A549 (cell line): ENCODE measurements around the gene NXPH3. TPM values are rescaled to one million over a fixed set of nuclear protein-coding genes. Genes with fewer than 3 reads are reported as not detected.

Experiments
- ATAC-seq, 2 experiments: fragments of 200-7000 bp in 1 of 2; fragments of >200 bp in 1 of 2; cut with Nextera tagmentation in 1 of 2; cut with Tn5 transposase in 1 of 2; 3 replicates each; pipeline versions ENCODE4 v1.8.0 to v1.9.1; 2018 to 2020; ENCODE audit warnings: mild to moderate bottlenecking in 1 of 2, moderate library complexity in 1 of 2
- CTCF ChIA-PET: fragments of 300-600 bp; sonication (Branson Sonifier 250); formaldehyde crosslinking; extraction: SDS; loops from one replicate; lab custom pipeline; 2021; ENCODE audit warnings: antibody characterized with exemption, inconsistent platforms; lab: Yijun Ruan, JAX
- POLR2A ChIA-PET: fragments of 350-600 bp; formaldehyde crosslinking; extraction: SDS; loops from one replicate; lab custom pipeline; 2021; ENCODE audit warnings: antibody characterized with exemption, inconsistent platforms; lab: Yijun Ruan, JAX
- DNase-seq, 2 experiments: peaks; one replicate each; pipeline versions ENCODE4 v3.0.0 to v3.0.0-alpha.2; 2011 to 2016; ENCODE audit warnings: low read depth in 1 of 2, low spot score in 1 of 2
- FAIRE-seq: peaks from 2 replicates; lab custom pipeline; 2011; peaks lifted over from hg19 to GRCh38; lab: Jason Lieb, UNC
- H3K27ac ChIP-seq, 2 experiments: fragments of >200 bp; sonication (Bioruptor Twin); formaldehyde crosslinking; 3 replicates each; pipeline ENCODE4 v1.5.1; 2016 to 2017
- H3K4me1 ChIP-seq: fragments of >200 bp; sonication (Bioruptor Twin); formaldehyde crosslinking; 3 replicates; pipeline ENCODE4 v1.6.1; 2016
- H3K4me2 ChIP-seq: fragments of >200 bp; sonication (Bioruptor Twin); formaldehyde crosslinking; 3 replicates; pipeline ENCODE4 v1.6.1; 2016
- H3K4me3 ChIP-seq: fragments of >200 bp; sonication (Bioruptor Twin); formaldehyde crosslinking; 3 replicates; pipeline ENCODE4 v1.5.1; 2016
- H3K9me3 ChIP-seq: fragments of >200 bp; sonication (Bioruptor Twin); formaldehyde crosslinking; 3 replicates; pipeline ENCODE4 v1.6.1; 2016
- BHLHE40 ChIP-seq: IDR thresholded peaks from 2 replicates; pipeline ENCODE4 v1.6.1; 2012; ENCODE audit warnings: low read depth, low read length, inconsistent platforms
- CBX2 ChIP-seq: fragments of 200-600 bp; sonication (generic); IDR thresholded peaks from 2 replicates; pipeline ENCODE4 v1.6.1; 2016; ENCODE audit warnings: low read depth, mild to moderate bottlenecking, borderline replicate concordance
- CBX8 ChIP-seq: fragments of 200-600 bp; sonication (generic); IDR thresholded peaks from 2 replicates; pipeline ENCODE4 v1.6.1; 2016
- CEBPB ChIP-seq, 2 experiments: fragments of >200 bp in 1 of 2; sonication (Bioruptor Twin) in 1 of 2; formaldehyde crosslinking in 1 of 2; IDR thresholded peaks; 2 replicates each; pipeline ENCODE4 v1.6.1; 2012 to 2016
- CHD2 ChIP-seq: fragments of 150-350 bp; IDR thresholded peaks from 2 replicates; pipeline ENCODE4 v1.6.1; 2014; ENCODE audit warnings: low read length; ENCODE audit not compliant: partially characterized antibody
- EP300 ChIP-seq, 2 experiments: fragments of >200 bp; sonication (Bioruptor Twin); formaldehyde crosslinking; IDR thresholded peaks; 2 replicates in 1 of 2; 3 replicates in 1 of 2; pipeline ENCODE4 v1.6.1; 2016 to 2017
- FOSL2 ChIP-seq, 2 experiments: fragments of 450-650 bp in 1 of 2; fragments of >200 bp in 1 of 2; sonication (Bioruptor Twin) in 1 of 2; formaldehyde crosslinking; IDR thresholded peaks; 2 replicates each; pipeline versions ENCODE4 v1.5.0 to v1.6.1; 2016 to 2020; ENCODE audit warnings: mild to moderate bottlenecking in 1 of 2, moderate library complexity in 1 of 2
- FOXS1 ChIP-seq: fragments of 250-450 bp; sonication (Bioruptor Pico); IDR thresholded peaks from 2 replicates; pipeline ENCODE4 v1.5.0; 2020; ENCODE audit warnings: mild to moderate bottlenecking, moderate library complexity
- HDAC2 ChIP-seq: fragments of 200-600 bp; sonication (generic); IDR thresholded peaks from 2 replicates; pipeline ENCODE4 v1.6.1; 2016
- JUNB ChIP-seq: fragments of >200 bp; sonication (Bioruptor Twin); formaldehyde crosslinking; IDR thresholded peaks from 2 replicates; pipeline ENCODE4 v1.6.1; 2016
- KDM1A ChIP-seq: fragments of 200-600 bp; sonication (generic); IDR thresholded peaks from 2 replicates; pipeline ENCODE4 v1.6.1; 2016; ENCODE audit warnings: low read depth, mild to moderate bottlenecking
- KDM5A ChIP-seq: fragments of 200-600 bp; sonication (generic); IDR thresholded peaks from 2 replicates; pipeline ENCODE4 v1.6.1; 2016; ENCODE audit warnings: antibody characterized with exemption, mild to moderate bottlenecking
- MAZ ChIP-seq: fragments of 150-350 bp; IDR thresholded peaks from 2 replicates; pipeline ENCODE4 v1.6.1; 2014; ENCODE audit warnings: antibody characterized with exemption, low read depth, low read length, borderline replicate concordance
- MYC ChIP-seq: IDR thresholded peaks from 2 replicates; pipeline ENCODE4 v1.6.1; 2012; ENCODE audit warnings: mild to moderate bottlenecking, inconsistent platforms, low read length, improper control_type of control experiment, borderline replicate concordance
- NR3C1 ChIP-seq: fragments of >200 bp; sonication (Bioruptor Twin); formaldehyde crosslinking; IDR thresholded peaks from 3 replicates; pipeline ENCODE4 v1.6.1; 2017
- PHF8 ChIP-seq: fragments of 200-600 bp; sonication (generic); IDR thresholded peaks from 2 replicates; pipeline ENCODE4 v1.6.1; 2016; ENCODE audit warnings: low read depth, mild to moderate bottlenecking, antibody characterized with exemption, moderate library complexity, borderline replicate concordance
- RAD21 ChIP-seq, 2 experiments: fragments of >200 bp in 1 of 2; sonication (Bioruptor Twin) in 1 of 2; formaldehyde crosslinking in 1 of 2; IDR thresholded peaks in 1 of 2; conservative IDR thresholded peaks in 1 of 2; 2 replicates in 1 of 2; 3 replicates in 1 of 2; pipeline ENCODE4 v1.6.1; 2012 to 2018; ENCODE audit warnings: inconsistent platforms in 1 of 2
- RARB ChIP-seq: fragments of 250-450 bp; sonication (Bioruptor Pico); IDR thresholded peaks from 2 replicates; pipeline ENCODE4 v1.8.0; 2021; ENCODE audit warnings: mild to moderate bottlenecking, moderate library complexity
- RFX5 ChIP-seq: fragments of 450-650 bp; IDR thresholded peaks from 2 replicates; pipeline ENCODE4 v1.7.1; 2014; ENCODE audit warnings: antibody characterized with exemption, mild to moderate bottlenecking, moderate library complexity
- RNF2 ChIP-seq: fragments of 200-600 bp; sonication (generic); IDR thresholded peaks from 2 replicates; pipeline ENCODE4 v1.6.1; 2016; ENCODE audit warnings: low read depth, mild to moderate bottlenecking, antibody characterized with exemption, moderate library complexity, borderline replicate concordance
- ZC3H11A ChIP-seq: fragments of 450-650 bp; IDR thresholded peaks from 2 replicates; pipeline ENCODE4 v1.6.1; 2014; ENCODE audit warnings: antibody characterized with exemption, mild to moderate bottlenecking
- WGBS: methylation state at CpG from one replicate; pipeline ENCODE4 v1.1.6; 2017; ENCODE audit errors: missing lambda C conversion rate; 5-methylcytosine and 5-hydroxymethylcytosine counted together
- polyA plus RNA-seq, 4 experiments: library from polyadenylated mRNA; depleted of rRNA in 3 of 4; stranded (reverse); fragments of >200 nt; fragmentation: RNase III in 1 of 4; extraction: RNeasy Plus Mini Kit Qiagen cat#74134 plus additional on column Dnase treatment in 1 of 4; gene quantifications; 2 replicates in 3 of 4; 3 replicates in 1 of 4; pipeline ENCODE4 v1.2.3, GENCODE V29; 2011 to 2017
- TF ChIP-seq, protein P1 (sequence below): fragments of >200 bp; sonication (Bioruptor Twin); formaldehyde crosslinking; IDR thresholded peaks from 3 replicates; pipeline ENCODE4 v1.6.1; 2016
- TF ChIP-seq, protein P2 (sequence below): fragments of >200 bp; sonication (Bioruptor Twin); formaldehyde crosslinking; IDR thresholded peaks from 2 replicates; pipeline ENCODE4 v1.6.1; 2016
- TF ChIP-seq, protein P3 (sequence below): fragments of 250-450 bp; sonication (Bioruptor Pico); IDR thresholded peaks from 2 replicates; pipeline ENCODE4 v1.5.0; 2021; ENCODE audit warnings: mild to moderate bottlenecking, moderate library complexity, borderline replicate concordance
- TF ChIP-seq, protein P4 (sequence below): fragments of 150-350 bp; IDR thresholded peaks from 2 replicates; pipeline ENCODE4 v1.6.1; 2014; ENCODE audit warnings: low read depth, mild to moderate bottlenecking, low read length
- TF ChIP-seq, protein P5 (sequence below): fragments of >200 bp; sonication (Bioruptor Twin); formaldehyde crosslinking; IDR thresholded peaks from 3 replicates; pipeline ENCODE4 v1.5.1; 2016

The NXPH3 gene
- polyA plus RNA-seq, 2 of the 4 experiments (the other 2 are of a cell fraction): 0.12 to 0.30 TPM

DNA sequence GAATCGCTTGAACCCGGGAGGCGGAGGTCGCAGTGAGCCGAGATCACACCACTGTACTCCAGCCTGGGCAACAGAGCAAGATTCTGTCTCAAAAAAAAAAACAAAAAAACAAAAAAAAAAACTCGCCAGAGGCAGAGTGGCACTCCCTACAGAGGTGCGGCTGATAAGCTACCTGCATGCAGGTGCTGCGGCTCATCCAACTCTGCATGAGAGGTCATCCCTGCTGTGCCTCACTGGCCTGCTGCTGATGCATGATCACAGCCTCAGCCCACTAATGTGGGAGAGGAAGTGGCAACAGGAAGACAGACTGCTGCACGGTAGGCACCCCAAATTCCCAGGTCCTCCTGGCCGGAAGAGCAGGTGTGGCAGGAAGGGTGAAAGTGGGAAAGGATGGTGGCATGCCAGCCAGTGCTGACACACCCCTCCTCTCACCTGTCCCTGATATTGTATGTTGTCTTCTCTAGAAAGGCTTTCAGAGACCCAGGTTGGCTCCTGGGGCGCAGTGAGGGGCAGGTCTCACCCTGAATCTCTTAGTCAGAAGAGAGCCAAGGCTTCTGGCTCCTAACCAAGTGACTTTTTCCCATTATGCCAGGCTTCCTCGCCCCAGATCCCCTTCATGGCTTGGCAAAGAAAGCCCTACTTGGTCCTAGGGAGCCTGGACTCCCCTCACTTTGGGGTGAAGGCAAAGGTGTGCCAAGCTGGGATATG, 11.8 kb downstream of the NXPH3 start:
- POLR2A ChIA-PET: no interaction called here
- 90% methylated on average over 12 of the region's 12 CpGs for WGBS
- Histone ChIP-seq H3K4me3 (no peak overlapping the region), H3K4me2 (no peak overlapping the region), H3K9me3 (no peaks in the 10 kb centered on the region)
- FAIRE-seq: no peak
- TF ChIP-seq FOXS1 (no peak), HDAC2 (no peak), RFX5 (no peak), RARB (CRISPR knock-in tag) (no peak), RAD21 (conservative IDR thresholded peaks at IDR 0.05 in 1 of 2, IDR thresholded peaks at IDR 0.05 in 1 of 2) (no peak), CBX2 (no peak), EP300 (IDR thresholded peaks at IDR 0.05) (no peak), CEBPB (IDR thresholded peaks at IDR 0.05) (no peak), FOSL2 (IDR thresholded peaks at IDR 0.05) (no peak), FOSL2 (CRISPR knock-in tag; IDR thresholded peaks at IDR 0.05) (no peak), JUNB (no peak), MAZ (no peak), KDM1A (no peak), PHF8 (no peak)
- TF ChIP-seq, protein P1, sequence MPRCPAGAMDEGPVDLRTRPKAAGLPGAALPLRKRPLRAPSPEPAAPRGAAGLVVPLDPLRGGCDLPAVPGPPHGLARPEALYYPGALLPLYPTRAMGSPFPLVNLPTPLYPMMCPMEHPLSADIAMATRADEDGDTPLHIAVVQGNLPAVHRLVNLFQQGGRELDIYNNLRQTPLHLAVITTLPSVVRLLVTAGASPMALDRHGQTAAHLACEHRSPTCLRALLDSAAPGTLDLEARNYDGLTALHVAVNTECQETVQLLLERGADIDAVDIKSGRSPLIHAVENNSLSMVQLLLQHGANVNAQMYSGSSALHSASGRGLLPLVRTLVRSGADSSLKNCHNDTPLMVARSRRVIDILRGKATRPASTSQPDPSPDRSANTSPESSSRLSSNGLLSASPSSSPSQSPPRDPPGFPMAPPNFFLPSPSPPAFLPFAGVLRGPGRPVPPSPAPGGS: no peak
- TF ChIP-seq, protein P2, sequence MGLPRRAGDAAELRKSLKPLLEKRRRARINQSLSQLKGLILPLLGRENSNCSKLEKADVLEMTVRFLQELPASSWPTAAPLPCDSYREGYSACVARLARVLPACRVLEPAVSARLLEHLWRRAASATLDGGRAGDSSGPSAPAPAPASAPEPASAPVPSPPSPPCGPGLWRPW: no peak
- TF ChIP-seq, protein P3, sequence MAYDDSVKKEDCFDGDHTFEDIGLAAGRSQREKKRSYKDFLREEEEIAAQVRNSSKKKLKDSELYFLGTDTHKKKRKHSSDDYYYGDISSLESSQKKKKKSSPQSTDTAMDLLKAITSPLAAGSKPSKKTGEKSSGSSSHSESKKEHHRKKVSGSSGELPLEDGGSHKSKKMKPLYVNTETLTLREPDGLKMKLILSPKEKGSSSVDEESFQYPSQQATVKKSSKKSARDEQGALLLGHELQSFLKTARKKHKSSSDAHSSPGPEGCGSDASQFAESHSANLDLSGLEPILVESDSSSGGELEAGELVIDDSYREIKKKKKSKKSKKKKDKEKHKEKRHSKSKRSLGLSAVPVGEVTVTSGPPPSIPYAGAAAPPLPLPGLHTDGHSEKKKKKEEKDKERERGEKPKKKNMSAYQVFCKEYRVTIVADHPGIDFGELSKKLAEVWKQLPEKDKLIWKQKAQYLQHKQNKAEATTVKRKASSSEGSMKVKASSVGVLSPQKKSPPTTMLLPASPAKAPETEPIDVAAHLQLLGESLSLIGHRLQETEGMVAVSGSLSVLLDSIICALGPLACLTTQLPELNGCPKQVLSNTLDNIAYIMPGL: no peak
- TF ChIP-seq, all 56 proteins: peak for 0
- H3K27ac ChIP-seq: no peak overlapping the region
- ATAC-seq (no peak), DNase-seq (no peak)
- CTCF ChIA-PET: interaction anchor here (0.5 to 40.8 kb wide), 9 partner anchors 12 to 202 kb away, joined by 3 to 2008 read pairs (median 6); partner anchors contain the start of genes NXPH3 and SLC35B1
- no peaks in the 10 kb centered on the region for H3K4me1 ChIP-seq

DNA sequence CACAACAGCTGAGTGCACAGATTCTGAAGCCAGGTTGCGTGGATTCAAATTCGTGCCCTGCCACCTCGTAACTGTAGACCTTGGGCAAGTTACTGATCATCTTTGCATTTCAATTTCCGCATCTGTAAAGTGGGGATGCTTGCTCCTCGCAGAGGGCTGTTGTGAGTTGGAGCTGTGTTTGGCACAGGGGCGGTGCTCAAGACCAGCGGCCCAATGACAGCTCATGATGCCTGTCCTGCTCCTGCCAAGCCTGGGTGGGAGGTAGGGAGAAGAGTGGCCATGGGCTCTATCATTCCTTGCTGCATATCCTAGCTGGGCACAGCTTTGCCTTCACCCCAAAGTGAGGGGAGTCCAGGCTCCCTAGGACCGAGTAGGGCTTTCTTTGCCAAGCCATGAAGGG, 12.6 kb downstream of the NXPH3 start:
- POLR2A ChIA-PET: no interaction called here
- Histone ChIP-seq H3K4me1 (no peaks in the 10 kb centered on the region), H3K9me3 (no peaks in the 10 kb centered on the region), H3K4me2 (no peak overlapping the region), H3K27ac (no peak overlapping the region), H3K4me3 (no peak overlapping the region)
- CTCF ChIA-PET: interaction anchor here (0.5 to 40.8 kb wide), 7 partner anchors 13 to 163 kb away, joined by 3 to 2008 read pairs (median 10); partner anchors contain the start of genes NXPH3 and SLC35B1
- DNase-seq (no peak), FAIRE-seq (no peak), ATAC-seq (no peak)
- 86% methylated on average over 8 of the region's 8 CpGs for WGBS
- TF ChIP-seq CBX8: no peak
- TF ChIP-seq BHLHE40: no peak
- TF ChIP-seq, protein P2: no peak
- TF ChIP-seq NR3C1: no peak
- no peak for TF ChIP-seq MYC
- TF ChIP-seq RNF2: no peak
- no peak for TF ChIP-seq RAD21 (conservative IDR thresholded peaks at IDR 0.05 in 1 of 2, IDR thresholded peaks at IDR 0.05 in 1 of 2)
- no peak for TF ChIP-seq HDAC2
- no peak for TF ChIP-seq CHD2
- TF ChIP-seq, protein P3: no peak
- TF ChIP-seq, protein P1: no peak
- no peak for TF ChIP-seq ZC3H11A
- TF ChIP-seq, protein P4, sequence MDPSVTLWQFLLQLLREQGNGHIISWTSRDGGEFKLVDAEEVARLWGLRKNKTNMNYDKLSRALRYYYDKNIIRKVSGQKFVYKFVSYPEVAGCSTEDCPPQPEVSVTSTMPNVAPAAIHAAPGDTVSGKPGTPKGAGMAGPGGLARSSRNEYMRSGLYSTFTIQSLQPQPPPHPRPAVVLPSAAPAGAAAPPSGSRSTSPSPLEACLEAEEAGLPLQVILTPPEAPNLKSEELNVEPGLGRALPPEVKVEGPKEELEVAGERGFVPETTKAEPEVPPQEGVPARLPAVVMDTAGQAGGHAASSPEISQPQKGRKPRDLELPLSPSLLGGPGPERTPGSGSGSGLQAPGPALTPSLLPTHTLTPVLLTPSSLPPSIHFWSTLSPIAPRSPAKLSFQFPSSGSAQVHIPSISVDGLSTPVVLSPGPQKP: no peak
- TF ChIP-seq KDM5A: no peak
- TF ChIP-seq, protein P5, sequence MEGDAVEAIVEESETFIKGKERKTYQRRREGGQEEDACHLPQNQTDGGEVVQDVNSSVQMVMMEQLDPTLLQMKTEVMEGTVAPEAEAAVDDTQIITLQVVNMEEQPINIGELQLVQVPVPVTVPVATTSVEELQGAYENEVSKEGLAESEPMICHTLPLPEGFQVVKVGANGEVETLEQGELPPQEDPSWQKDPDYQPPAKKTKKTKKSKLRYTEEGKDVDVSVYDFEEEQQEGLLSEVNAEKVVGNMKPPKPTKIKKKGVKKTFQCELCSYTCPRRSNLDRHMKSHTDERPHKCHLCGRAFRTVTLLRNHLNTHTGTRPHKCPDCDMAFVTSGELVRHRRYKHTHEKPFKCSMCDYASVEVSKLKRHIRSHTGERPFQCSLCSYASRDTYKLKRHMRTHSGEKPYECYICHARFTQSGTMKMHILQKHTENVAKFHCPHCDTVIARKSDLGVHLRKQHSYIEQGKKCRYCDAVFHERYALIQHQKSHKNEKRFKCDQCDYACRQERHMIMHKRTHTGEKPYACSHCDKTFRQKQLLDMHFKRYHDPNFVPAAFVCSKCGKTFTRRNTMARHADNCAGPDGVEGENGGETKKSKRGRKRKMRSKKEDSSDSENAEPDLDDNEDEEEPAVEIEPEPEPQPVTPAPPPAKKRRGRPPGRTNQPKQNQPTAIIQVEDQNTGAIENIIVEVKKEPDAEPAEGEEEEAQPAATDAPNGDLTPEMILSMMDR: no peak
